ENCODE results near the gene BCL2A1.

DNA sequence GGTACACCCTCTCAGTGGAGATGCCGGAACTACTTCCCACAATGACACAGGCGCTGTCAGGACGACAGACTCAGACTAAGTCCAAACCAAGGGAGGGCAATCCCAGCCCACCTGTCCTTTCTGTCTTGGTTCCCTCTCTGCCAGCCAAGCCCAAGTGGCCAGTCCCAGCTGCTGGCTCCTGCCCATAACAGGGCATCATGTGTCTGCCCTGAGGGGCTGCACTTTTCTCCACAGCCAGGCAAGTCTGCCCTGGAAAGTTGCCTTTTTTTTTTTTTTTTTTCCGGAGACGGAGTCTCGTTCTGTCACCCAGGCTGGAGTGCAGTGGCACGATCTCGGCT lies 20.0 kb upstream of the BCL2A1 start:
- no peak for TF ChIP-seq POLR2A (IDR thresholded peaks at IDR 0.05; ENCODE audit: low read depth, low read length)
- TF ChIP-seq, protein P1, sequence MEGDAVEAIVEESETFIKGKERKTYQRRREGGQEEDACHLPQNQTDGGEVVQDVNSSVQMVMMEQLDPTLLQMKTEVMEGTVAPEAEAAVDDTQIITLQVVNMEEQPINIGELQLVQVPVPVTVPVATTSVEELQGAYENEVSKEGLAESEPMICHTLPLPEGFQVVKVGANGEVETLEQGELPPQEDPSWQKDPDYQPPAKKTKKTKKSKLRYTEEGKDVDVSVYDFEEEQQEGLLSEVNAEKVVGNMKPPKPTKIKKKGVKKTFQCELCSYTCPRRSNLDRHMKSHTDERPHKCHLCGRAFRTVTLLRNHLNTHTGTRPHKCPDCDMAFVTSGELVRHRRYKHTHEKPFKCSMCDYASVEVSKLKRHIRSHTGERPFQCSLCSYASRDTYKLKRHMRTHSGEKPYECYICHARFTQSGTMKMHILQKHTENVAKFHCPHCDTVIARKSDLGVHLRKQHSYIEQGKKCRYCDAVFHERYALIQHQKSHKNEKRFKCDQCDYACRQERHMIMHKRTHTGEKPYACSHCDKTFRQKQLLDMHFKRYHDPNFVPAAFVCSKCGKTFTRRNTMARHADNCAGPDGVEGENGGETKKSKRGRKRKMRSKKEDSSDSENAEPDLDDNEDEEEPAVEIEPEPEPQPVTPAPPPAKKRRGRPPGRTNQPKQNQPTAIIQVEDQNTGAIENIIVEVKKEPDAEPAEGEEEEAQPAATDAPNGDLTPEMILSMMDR (conservative IDR thresholded peaks at IDR 0.05; ENCODE audit: low read depth, low read length): no peak

All from IMR-90 (cell line).